ENCODE results near the gene OTOA. TPM values are rescaled to one million over a fixed set of nuclear protein-coding genes. Genes with fewer than 3 reads are reported as not detected.
"Not testable (repeated sequence)": the region's sequence is repeated elsewhere in the genome, so short reads cannot be mapped to it uniquely, and the experiment has no call there.

Gene OTOA
- total RNA-seq, 1 donor from 2014 or later = 0.10 TPM

GRCh38 chr16:21684199-21684598, 20.4 kb downstream of the OTOA start:
- Mint-ChIP-seq H3K36me3 (ENCODE audit: low read depth) (peaks cover 2% of the 10 kb centered on the region), H3K27me3 (ENCODE audit: low read depth) (peaks cover 21% of the 10 kb centered on the region)

DNA sequence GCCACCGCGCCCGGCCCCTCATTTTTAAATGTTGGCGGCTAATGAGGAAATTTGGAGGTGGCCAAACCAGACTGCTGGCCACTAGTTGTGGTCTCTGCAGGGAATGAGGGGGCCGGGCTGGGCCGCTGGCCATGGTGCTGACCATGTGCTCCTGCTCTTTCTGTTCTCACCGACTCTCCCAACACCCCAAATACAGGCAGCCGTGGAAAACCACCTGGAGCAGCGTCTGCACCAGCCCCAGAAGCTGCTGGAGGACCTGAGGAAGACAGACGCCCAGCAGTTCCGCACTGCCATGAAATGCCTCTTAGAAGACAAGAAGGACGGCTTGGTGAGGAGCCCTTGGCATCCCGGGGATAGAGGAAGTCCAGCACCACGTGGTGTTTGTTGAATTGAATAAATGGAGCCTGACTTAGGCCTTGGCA, 21.3 kb downstream of the OTOA start:
- H3K4me3 Mint-ChIP-seq (ENCODE audit: unreplicated experiment) = no peak overlapping the region
- H3K27me3 Mint-ChIP-seq (ENCODE audit: low read depth) = peaks cover 21% of the 10 kb centered on the region
- no peak for TF ChIP-seq CTCF (IDR thresholded peaks at IDR 0.05)
- peaks cover 2% of the 10 kb centered on the region for H3K36me3 Mint-ChIP-seq (ENCODE audit: low read depth)
- no peaks in the 10 kb centered on the region for H3K4me1 Mint-ChIP-seq (ENCODE audit: low read depth)
- no peak overlapping the region for H3K27ac Mint-ChIP-seq (ENCODE audit: unreplicated experiment)
- H3K9me3 Mint-ChIP-seq (ENCODE audit: low read depth) = peaks cover 6% of the 10 kb centered on the region
- DNase-seq (ENCODE audit: low spot score) = no peak

More at GRCh38 chr16:21684199-21684598, 20.4 kb downstream of the OTOA start:
- H3K27ac Mint-ChIP-seq (ENCODE audit: unreplicated experiment) = no peak overlapping the region
- peak; percentile 68 for TF ChIP-seq CTCF (IDR thresholded peaks at IDR 0.05)
- H3K4me1 Mint-ChIP-seq (ENCODE audit: low read depth) = no peaks in the 10 kb centered on the region
- no peak for DNase-seq (ENCODE audit: low spot score)
- H3K9me3 Mint-ChIP-seq (ENCODE audit: low read depth) = peaks cover 6% of the 10 kb centered on the region
- no peak overlapping the region for H3K4me3 Mint-ChIP-seq (ENCODE audit: unreplicated experiment)

DNA sequence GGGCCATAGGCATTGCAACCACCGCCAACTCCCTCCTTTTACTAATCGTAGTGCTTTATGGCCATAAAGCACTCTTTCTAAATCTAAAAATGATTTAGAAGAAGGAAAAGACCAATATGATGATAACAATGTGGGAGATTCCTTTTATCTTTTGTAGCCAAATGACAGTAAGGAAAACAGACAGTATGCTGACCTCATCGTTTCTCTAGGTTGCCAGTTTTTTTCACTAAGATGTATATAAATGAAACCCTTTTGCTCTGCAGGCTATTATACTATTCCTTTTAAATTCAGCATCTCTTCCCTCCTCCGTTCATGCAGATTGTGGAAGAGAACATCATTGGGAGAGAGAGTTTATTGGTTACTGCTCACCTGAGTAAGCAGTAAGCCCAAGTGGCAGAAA, 25.3 kb downstream of the OTOA start:
- Mint-ChIP-seq H3K4me3 (ENCODE audit: unreplicated experiment) (no peak overlapping the region), H3K36me3 (ENCODE audit: low read depth) (peaks cover 2% of the 10 kb centered on the region), H3K27me3 (ENCODE audit: low read depth) (peaks cover 9% of the 10 kb centered on the region), H3K27ac (ENCODE audit: unreplicated experiment) (no peak overlapping the region), H3K4me1 (ENCODE audit: low read depth) (no peaks in the 10 kb centered on the region), H3K9me3 (ENCODE audit: low read depth) (peaks cover 10% of the 10 kb centered on the region)
- no peak for DNase-seq (ENCODE audit: low spot score)
- TF ChIP-seq CTCF (IDR thresholded peaks at IDR 0.05) = no peak

GRCh38 chr16:21690967-21691366, 27.2 kb downstream of the OTOA start:
- peaks cover 14% of the 10 kb centered on the region for H3K27me3 Mint-ChIP-seq (ENCODE audit: low read depth)
- not testable (repeated sequence) for H3K4me3 Mint-ChIP-seq (ENCODE audit: unreplicated experiment); H3K4me1 Mint-ChIP-seq (ENCODE audit: low read depth); H3K9me3 Mint-ChIP-seq (ENCODE audit: low read depth); H3K27ac Mint-ChIP-seq (ENCODE audit: unreplicated experiment); DNase-seq (ENCODE audit: low spot score); H3K36me3 Mint-ChIP-seq (ENCODE audit: low read depth)

DNA sequence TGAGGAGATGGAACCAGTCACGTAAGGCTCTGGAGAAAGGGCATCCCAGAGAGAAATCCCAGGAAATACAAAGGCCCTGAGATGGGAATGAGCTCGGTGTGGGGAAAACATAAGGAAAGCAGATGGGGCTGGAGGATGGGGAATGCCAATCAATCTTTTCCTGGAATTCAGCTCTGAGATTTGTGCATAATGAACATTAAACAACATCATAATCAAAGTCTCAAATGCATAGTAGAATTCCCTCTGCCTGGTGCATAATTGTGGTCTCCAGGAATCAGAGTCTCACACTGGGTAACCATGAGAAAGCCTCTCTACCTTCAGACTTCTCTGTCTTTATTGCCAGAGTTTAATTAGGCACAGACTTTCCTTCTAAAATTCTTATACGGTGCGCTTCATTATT, 30.8 kb downstream of the OTOA start:
- peaks cover 5% of the 10 kb centered on the region for H3K27me3 Mint-ChIP-seq (ENCODE audit: low read depth)
- DNase-seq (ENCODE audit: low spot score) = no peak
- no peak for TF ChIP-seq CTCF (IDR thresholded peaks at IDR 0.05)
- peaks cover 4% of the 10 kb centered on the region for H3K9me3 Mint-ChIP-seq (ENCODE audit: low read depth)
- no peak overlapping the region for H3K27ac Mint-ChIP-seq (ENCODE audit: unreplicated experiment)
- H3K36me3 Mint-ChIP-seq (ENCODE audit: low read depth) = no peaks in the 10 kb centered on the region
- H3K4me3 Mint-ChIP-seq (ENCODE audit: unreplicated experiment) = no peak overlapping the region
- no peaks in the 10 kb centered on the region for H3K4me1 Mint-ChIP-seq (ENCODE audit: low read depth)

- Mint-ChIP-seq H3K4me1 (ENCODE audit: low read depth) (no peaks in the 10 kb centered on the region), H3K27me3 (ENCODE audit: low read depth) (peaks cover 5% of the 10 kb centered on the region), H3K9me3 (ENCODE audit: low read depth) (no peaks in the 10 kb centered on the region), H3K4me3 (ENCODE audit: unreplicated experiment) (no peak overlapping the region), H3K27ac (ENCODE audit: unreplicated experiment) (no peak overlapping the region), H3K36me3 (ENCODE audit: low read depth) (no peaks in the 10 kb centered on the region)
- no peak for DNase-seq (ENCODE audit: low spot score)
- no peak for TF ChIP-seq CTCF (IDR thresholded peaks at IDR 0.05)
These were observed 33.3 kb downstream of the OTOA start for GRCh38 chr16:21697032-21697431.

Measured in chondrocyte (in vitro differentiated cells).